ENCODE measurements around the gene SPON2. TPM values are rescaled to one million over a fixed set of nuclear protein-coding genes. Genes with fewer than 3 reads are reported as not detected.

Gene SPON2
- total RNA-seq, 1 donor from 2014 or later: 13.9 TPM

DNA sequence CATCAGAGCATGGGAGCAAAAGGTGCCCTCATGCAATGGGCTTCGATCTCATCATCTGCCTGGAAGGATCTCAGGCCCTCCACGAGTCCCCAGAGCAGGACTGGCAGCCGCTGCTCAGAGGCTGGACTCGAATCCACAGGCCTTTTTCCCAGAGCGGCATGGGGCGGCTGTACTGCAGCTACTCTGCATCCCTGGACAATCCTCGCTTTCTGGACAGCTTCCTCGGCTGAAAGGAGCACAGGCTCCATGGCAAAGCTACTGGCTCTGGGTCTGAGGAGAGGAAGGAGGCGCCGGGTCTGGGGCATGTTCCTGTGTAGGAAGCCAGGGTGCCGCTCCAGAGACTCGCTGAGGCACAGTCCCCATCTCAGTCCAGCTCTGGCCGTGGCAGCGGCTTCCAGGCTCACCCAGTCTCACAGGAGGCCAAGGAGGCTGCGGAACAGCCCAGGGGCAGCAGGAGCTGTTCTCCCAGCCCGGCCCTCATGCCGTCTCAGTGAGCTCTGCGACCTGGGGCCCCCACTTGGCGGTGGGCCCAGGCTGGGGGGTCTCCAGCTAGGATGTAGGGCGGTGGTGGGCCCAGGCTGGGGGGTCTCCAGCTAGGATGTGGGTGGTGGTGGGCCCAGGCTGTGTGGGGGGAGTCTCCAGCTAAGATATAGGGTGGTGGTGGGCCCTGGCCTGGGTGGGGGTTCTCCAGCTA, 2.7 kb upstream of the SPON2 start:
- Histone ChIP-seq H3K4me1 (peaks cover 66% of the 10 kb centered on the region), H3K27ac (replicated peaks) (no peak overlapping the region), H3K9me3 (replicated peaks) (peaks cover 4% of the 10 kb centered on the region), H3K4me3 (no peak overlapping the region), H3K36me3 (no peaks in the 10 kb centered on the region), H3K27me3 (ENCODE audit: low read depth) (peaks cover 33% of the 10 kb centered on the region)
- DNase-seq: no peak
- TF ChIP-seq, protein P1, sequence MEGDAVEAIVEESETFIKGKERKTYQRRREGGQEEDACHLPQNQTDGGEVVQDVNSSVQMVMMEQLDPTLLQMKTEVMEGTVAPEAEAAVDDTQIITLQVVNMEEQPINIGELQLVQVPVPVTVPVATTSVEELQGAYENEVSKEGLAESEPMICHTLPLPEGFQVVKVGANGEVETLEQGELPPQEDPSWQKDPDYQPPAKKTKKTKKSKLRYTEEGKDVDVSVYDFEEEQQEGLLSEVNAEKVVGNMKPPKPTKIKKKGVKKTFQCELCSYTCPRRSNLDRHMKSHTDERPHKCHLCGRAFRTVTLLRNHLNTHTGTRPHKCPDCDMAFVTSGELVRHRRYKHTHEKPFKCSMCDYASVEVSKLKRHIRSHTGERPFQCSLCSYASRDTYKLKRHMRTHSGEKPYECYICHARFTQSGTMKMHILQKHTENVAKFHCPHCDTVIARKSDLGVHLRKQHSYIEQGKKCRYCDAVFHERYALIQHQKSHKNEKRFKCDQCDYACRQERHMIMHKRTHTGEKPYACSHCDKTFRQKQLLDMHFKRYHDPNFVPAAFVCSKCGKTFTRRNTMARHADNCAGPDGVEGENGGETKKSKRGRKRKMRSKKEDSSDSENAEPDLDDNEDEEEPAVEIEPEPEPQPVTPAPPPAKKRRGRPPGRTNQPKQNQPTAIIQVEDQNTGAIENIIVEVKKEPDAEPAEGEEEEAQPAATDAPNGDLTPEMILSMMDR (IDR thresholded peaks at IDR 0.05; ENCODE audit: borderline replicate concordance): no peak
- intact Hi-C loops (cut with micrococcal nuclease): no loop called here

DNA sequence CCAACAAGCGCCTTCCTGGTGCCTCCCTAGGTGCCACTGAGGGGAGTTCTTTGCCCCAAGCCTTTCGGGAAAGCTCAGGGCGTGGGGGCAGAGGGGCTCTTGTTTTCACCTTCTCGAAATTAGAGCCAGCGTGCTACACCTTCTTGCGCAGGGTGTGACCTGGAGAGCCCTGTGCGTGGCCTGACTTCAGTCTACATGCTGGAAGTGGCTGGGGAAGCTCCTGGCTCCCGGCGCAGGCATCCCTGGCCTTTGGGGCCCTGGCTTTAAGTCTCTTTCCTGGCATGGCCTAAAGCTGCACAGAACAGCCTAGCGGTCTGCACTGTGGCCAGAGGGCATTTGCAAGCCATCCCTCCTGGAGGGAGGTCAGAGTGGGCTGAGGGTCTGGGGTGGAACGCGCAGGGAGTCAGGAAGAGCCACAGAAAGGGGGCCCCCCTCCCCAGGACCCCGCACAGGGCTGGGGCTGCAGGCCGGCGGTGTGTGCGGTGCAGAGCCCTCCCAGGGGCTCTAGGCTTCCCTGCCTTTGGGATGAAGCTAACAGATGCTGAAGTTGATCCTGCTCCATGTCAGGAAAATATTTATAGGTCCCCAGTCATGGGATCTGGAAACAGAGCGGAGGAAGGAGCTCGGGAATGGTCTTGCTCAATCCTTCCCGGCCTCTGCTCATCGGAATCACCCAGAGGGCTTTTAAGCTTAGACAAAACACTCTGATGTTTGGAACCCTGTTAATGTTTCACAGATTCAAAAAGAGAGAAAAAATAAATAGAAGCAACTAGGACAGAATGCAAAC, 781 bp upstream of the SPON2 start:
- Histone ChIP-seq H3K4me3 (peak overlapping the region; percentile 65), H3K27ac (replicated peaks) (peak overlapping the region; percentile 81), H3K27me3 (ENCODE audit: low read depth) (peaks cover 47% of the 10 kb centered on the region), H3K4me1 (peaks cover 55% of the 10 kb centered on the region), H3K36me3 (no peaks in the 10 kb centered on the region), H3K9me3 (replicated peaks) (no peaks in the 10 kb centered on the region)
- DNase-seq: no peak
- intact Hi-C loops (cut with micrococcal nuclease): no loop called here
- TF ChIP-seq, protein P1 (IDR thresholded peaks at IDR 0.05; ENCODE audit: borderline replicate concordance): no peak

DNA sequence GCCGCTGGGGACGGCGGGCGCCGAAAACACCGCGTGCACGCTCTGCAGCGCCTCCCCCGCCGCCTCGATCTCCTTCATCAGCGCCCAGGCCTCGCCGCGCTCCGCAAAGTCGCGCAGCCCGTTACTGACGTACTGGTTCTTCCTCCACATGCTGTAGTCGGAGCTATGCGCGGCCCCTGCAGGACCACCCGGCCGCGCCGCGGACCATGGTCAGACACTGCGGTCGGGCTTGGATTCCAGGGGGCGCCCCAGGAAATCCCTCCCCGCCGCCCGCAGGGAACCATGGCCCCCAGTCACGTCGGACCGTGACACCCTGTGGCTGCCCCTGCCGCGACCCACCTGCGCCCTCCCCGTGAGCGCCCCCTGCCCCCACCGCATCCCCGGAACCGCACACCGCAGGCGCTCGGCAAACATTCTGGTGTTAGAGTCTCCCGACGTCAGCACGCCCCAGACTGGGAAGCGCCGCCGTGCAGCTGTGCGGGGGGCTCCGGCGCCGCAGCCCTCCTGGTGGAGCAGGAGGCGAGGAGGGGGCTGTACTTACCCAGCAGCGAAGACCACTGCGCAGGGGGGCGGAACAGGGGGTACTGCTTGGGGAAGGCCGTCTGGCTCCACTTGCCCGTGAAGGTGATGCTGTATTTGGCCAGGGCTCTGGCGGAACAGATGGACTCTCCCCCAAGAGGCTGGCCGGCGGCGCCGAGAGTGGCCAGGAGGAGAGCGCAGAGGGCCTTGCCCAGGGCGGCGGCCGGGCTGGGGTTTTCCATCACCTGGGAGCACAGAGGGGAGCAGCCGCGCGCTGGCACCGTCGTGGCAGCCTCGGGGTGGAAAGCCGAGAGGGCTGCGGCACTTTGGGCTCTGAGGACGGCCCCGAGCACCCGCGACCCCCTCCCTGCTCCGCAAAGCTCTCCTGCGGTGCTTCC, 814 bp downstream of the SPON2 start:
- Histone ChIP-seq H3K9me3 (replicated peaks) (no peaks in the 10 kb centered on the region), H3K27me3 (ENCODE audit: low read depth) (peaks cover 47% of the 10 kb centered on the region), H3K27ac (replicated peaks) (peak overlapping the region; percentile 81), H3K4me3 (peak overlapping the region; percentile 65), H3K4me1 (peaks cover 56% of the 10 kb centered on the region), H3K36me3 (no peaks in the 10 kb centered on the region)
- no peak for DNase-seq
- intact Hi-C loops (cut with micrococcal nuclease): no loop called here
- TF ChIP-seq, protein P1 (IDR thresholded peaks at IDR 0.05; ENCODE audit: borderline replicate concordance): no peak

DNA sequence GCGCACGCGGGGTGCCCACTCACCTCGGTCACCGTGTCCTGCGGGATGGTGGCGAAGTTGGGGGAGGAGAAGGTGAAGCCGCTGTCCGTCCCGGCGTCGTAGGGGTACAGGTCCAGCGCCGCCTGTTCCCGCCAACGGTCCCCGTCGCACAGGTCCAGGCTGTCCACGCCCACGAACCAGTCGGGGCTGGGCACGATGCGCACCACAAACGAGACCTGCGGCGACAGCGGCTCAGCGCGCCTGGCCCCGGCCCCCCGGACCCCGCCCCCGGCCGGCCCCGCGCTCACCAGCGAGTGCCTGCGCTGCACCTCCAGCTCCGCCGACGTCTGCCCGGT, 1.4 kb downstream of the SPON2 start:
- DNase-seq: no peak
- H3K4me1 ChIP-seq: peaks cover 56% of the 10 kb centered on the region
- H3K27me3 ChIP-seq (ENCODE audit: low read depth): peaks cover 47% of the 10 kb centered on the region
- intact Hi-C loops (cut with micrococcal nuclease): no loop called here
- TF ChIP-seq, protein P1 (IDR thresholded peaks at IDR 0.05; ENCODE audit: borderline replicate concordance): no peak
- H3K27ac ChIP-seq (replicated peaks): no peak overlapping the region
- no peaks in the 10 kb centered on the region for H3K36me3 ChIP-seq
- no peaks in the 10 kb centered on the region for H3K9me3 ChIP-seq (replicated peaks)
- peak overlapping the region; percentile 65 for H3K4me3 ChIP-seq
